Measurements from ENCODE around the gene IRF7. TPM values are rescaled to one million over a fixed set of nuclear protein-coding genes. Genes with fewer than 3 reads are reported as not detected.

The IRF7 gene
- total RNA-seq, 1 experiment from 2014 or later, result 15.2 TPM

DNA sequence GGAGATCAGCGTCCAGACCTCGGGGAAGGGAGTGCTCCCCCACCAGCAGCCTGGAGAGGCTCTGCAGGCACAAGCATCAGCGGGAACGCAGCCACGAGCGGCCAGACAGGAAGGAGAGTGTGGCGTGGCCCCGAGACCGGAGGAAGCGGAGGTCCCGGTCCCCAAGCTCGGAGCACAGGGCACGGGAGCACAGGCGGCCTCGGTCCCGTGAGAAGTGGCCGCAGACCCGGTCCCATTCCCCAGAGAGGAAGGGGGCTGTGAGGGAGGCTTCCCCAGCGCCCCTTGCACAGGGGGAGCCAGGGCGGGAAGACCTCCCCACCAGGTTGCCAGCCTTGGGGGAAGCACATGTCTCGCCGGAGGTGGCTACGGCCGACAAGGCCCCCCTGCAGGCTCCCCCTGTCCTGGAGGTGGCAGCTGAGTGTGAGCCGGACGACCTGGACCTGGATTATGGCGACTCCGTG lies 6.9 kb downstream of the IRF7 start:
- Histone ChIP-seq H3K4me3 (replicated peaks in 1 of 2; ENCODE audit: low read depth in 1 of 2, low read length in 2 of 2) (no peak overlapping the region), H3K27me3 (ENCODE audit: insufficient read depth, low read length) (no peaks in the 10 kb centered on the region), H3K4me2 (ENCODE audit: low read length) (no peak overlapping the region), H2AFZ (ENCODE audit: low read depth, low read length, poor library complexity, severe bottlenecking) (no peak overlapping the region), H3K79me2 (ENCODE audit: insufficient read depth, low read length) (peaks cover 14% of the 10 kb centered on the region; the same call in 1 of the 2 replicates), H4K20me1 (ENCODE audit: insufficient read depth) (peaks cover 9% of the 10 kb centered on the region; the same call in 1 of the 2 replicates), H3K9me2 (ENCODE audit: insufficient read depth) (no peaks in the 10 kb centered on the region), H3K27ac (ENCODE audit: low read depth, low read length) (no peak overlapping the region), H3K9me3 (ENCODE audit: control insufficient read depth in 1 of 2, insufficient read depth in 1 of 2, low read depth in 1 of 2, low read length in 2 of 2) (no peaks in the 10 kb centered on the region), H3K9ac (ENCODE audit: low read length) (no peak overlapping the region), H3K36me3 (ENCODE audit: control insufficient read depth in 1 of 2, insufficient read depth in 2 of 2, low read length in 2 of 2) (peaks cover 41 to 54% of the 10 kb centered on the region in 2 experiments; a peak in 3 of 4 replicates), H3K4me1 (ENCODE audit: control insufficient read depth in 1 of 2, insufficient read depth in 2 of 2, low read length in 2 of 2) (peaks cover 7 to 16% of the 10 kb centered on the region in 2 experiments)
- intact Hi-C loops (cut with micrococcal nuclease), result no loop called here
- no peak for TF ChIP-seq POLR2A (IDR thresholded peaks at IDR 0.05; ENCODE audit: borderline replicate concordance, extremely low read depth, insufficient read depth, insufficient read length)
- no peak for TF ChIP-seq ELF1 (IDR thresholded peaks at IDR 0.05; ENCODE audit: borderline replicate concordance, low read depth)
- TF ChIP-seq FOSL1 (IDR thresholded peaks at IDR 0.05; ENCODE audit: low read depth), result no peak
- no peak for TF ChIP-seq ATF3 (IDR thresholded peaks at IDR 0.05)
- TF ChIP-seq RAD21 (IDR thresholded peaks at IDR 0.05; ENCODE audit: low read depth), result no peak
- TF ChIP-seq, protein P1, sequence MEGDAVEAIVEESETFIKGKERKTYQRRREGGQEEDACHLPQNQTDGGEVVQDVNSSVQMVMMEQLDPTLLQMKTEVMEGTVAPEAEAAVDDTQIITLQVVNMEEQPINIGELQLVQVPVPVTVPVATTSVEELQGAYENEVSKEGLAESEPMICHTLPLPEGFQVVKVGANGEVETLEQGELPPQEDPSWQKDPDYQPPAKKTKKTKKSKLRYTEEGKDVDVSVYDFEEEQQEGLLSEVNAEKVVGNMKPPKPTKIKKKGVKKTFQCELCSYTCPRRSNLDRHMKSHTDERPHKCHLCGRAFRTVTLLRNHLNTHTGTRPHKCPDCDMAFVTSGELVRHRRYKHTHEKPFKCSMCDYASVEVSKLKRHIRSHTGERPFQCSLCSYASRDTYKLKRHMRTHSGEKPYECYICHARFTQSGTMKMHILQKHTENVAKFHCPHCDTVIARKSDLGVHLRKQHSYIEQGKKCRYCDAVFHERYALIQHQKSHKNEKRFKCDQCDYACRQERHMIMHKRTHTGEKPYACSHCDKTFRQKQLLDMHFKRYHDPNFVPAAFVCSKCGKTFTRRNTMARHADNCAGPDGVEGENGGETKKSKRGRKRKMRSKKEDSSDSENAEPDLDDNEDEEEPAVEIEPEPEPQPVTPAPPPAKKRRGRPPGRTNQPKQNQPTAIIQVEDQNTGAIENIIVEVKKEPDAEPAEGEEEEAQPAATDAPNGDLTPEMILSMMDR (IDR thresholded peaks at IDR 0.05 in 2 of 3, conservative IDR thresholded peaks at IDR 0.05 in 1 of 3; ENCODE audit: borderline replicate concordance in 1 of 3, insufficient read depth in 1 of 3, low read depth in 2 of 3, low read length in 2 of 3), result no peak
- TF ChIP-seq CBX3 (IDR thresholded peaks at IDR 0.05; ENCODE audit: low read depth), result no peak
- no peak for TF ChIP-seq ZNF274 (IDR thresholded peaks at IDR 0.05; ENCODE audit: low read depth, low read length)
- DNase-seq (ENCODE audit: low read depth, low spot score) (no peak), ATAC-seq (no peak)
- POLR2A ChIA-PET, result no interaction called here
- RAD21 ChIA-PET (ENCODE audit: low non-redundant PET in 1 of 2, low total read pairs in 2 of 2, uncharacterized antibody in 2 of 2, unreplicated experiment in 2 of 2), result no interaction called here
- CTCF ChIA-PET, result no interaction called here
- TSS peak; percentile 15 for BruUV-seq (replicated peaks)
